T-helper 2 cell treated with Interferon-gamma antibody and Interleukin-4, amounts not matched to agents 5 μg/mL and 100 μg/mL, for 36 hours (primary cell): Measurements from ENCODE around the gene RBMS3.

Source experiments
- DNase-seq: peaks from one replicate; pipeline ENCODE4 v3.0.0; 2021; ENCODE audit warnings: low spot score
- H3K27ac Mint-ChIP-seq: one replicate; pipeline ENCODE4 v1.8.0; 2021; ENCODE audit warnings: mild to moderate bottlenecking, mixed read lengths
- H3K27me3 Mint-ChIP-seq: one replicate; pipeline ENCODE4 v1.8.0; 2021; ENCODE audit warnings: low read depth, mixed read lengths
- H3K36me3 Mint-ChIP-seq: one replicate; pipeline ENCODE4 v1.8.0; 2021; ENCODE audit warnings: low read depth, mixed read lengths
- H3K4me1 Mint-ChIP-seq: one replicate; pipeline ENCODE4 v1.8.0; 2021; ENCODE audit warnings: low read depth, mixed read lengths
- H3K4me3 Mint-ChIP-seq: one replicate; pipeline ENCODE4 v1.8.0; 2022; ENCODE audit warnings: mild to moderate bottlenecking, moderate library complexity, mixed read lengths
- H3K9me3 Mint-ChIP-seq: one replicate; pipeline ENCODE4 v1.8.0; 2021; ENCODE audit warnings: mixed read lengths

The RBMS3 gene

GRCh38 chr3:29567501-29567900 lies 286.6 kb downstream of the RBMS3 start:
- Mint-ChIP-seq H3K4me3 (no peak overlapping the region), H3K9me3 (no peaks in the 10 kb centered on the region), H3K36me3 (no peaks in the 10 kb centered on the region), H3K4me1 (no peaks in the 10 kb centered on the region), H3K27ac (no peak overlapping the region), H3K27me3 (no peaks in the 10 kb centered on the region)
- no peak for DNase-seq

DNA sequence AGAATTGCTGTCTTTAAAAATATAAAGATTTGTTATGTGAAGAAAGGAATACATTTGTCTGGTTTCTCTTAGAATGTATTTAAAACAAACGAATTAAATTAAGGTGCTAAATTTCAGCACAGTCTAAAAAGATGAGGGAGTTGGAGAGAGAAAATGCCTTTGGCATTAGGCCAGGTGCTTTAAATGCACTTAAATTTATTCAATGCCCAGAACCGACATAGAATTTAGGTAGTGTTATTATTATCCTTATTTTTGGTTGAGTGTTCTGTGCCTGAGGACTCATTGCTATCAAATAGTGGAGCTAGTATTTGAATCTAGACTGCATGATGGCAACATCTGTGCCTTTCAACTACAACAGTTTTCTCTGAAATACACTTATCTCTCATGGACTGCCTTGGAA lies 287.5 kb downstream of the RBMS3 start:
- Mint-ChIP-seq H3K36me3 (no peaks in the 10 kb centered on the region), H3K4me3 (no peak overlapping the region)

DNA sequence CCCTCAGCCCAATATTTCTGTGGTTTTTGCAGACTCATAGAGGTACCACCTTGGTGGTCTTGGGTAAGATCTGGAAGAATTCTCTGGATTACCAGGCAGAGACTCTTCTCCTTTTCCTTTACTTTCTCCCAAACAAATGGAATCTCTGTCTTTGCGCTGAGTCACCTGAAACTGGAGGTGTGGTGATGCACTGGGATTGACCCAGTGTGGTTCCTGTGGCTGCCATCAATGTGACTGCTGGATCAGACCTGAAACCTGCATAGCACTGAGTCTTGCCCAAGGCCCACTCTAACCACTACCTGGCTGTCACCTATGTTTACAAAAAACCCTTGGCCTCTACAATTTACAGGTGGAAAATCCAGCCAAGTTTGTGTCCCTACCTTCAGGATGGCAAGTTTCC lies 295.3 kb downstream of the RBMS3 start:
- Mint-ChIP-seq H3K36me3 (no peaks in the 10 kb centered on the region), H3K27ac (no peak overlapping the region), H3K4me1 (no peaks in the 10 kb centered on the region), H3K27me3 (no peaks in the 10 kb centered on the region), H3K4me3 (no peak overlapping the region), H3K9me3 (no peaks in the 10 kb centered on the region)
- DNase-seq: no peak

More for the DNA sequence above, 287.5 kb downstream of the RBMS3 start:
- no peaks in the 10 kb centered on the region for H3K4me1 Mint-ChIP-seq
- no peak for DNase-seq
- H3K9me3 Mint-ChIP-seq: no peaks in the 10 kb centered on the region
- H3K27me3 Mint-ChIP-seq: no peaks in the 10 kb centered on the region
- H3K27ac Mint-ChIP-seq: no peak overlapping the region

DNA sequence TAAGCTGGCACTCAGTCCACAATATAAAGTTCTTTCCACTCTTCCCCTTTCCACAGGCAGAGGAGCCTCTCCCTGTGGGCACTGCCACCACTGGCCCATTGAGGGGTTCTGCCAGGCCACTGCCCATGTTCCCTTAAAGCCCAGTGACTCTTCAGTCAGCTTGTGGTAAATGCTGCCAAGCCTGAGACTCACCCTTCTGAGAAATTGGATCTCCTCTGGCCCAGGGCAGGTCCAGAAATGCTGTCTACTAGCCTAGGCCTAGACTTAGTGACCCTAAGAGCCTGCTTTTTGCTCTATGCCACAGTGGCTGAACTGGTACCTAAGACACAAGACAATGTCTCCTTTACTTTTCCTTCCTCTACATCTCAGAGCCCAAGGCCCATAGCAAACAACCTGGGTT lies 295.8 kb downstream of the RBMS3 start:
- no peak overlapping the region for H3K27ac Mint-ChIP-seq
- no peak overlapping the region for H3K4me3 Mint-ChIP-seq
- H3K9me3 Mint-ChIP-seq: no peaks in the 10 kb centered on the region
- no peaks in the 10 kb centered on the region for H3K4me1 Mint-ChIP-seq
- no peaks in the 10 kb centered on the region for H3K36me3 Mint-ChIP-seq
- no peak for DNase-seq
- H3K27me3 Mint-ChIP-seq: no peaks in the 10 kb centered on the region

GRCh38 chr3:29577250-29577649 lies 296.4 kb downstream of the RBMS3 start:
- no peaks in the 10 kb centered on the region for H3K4me1 Mint-ChIP-seq
- no peak for DNase-seq
- H3K36me3 Mint-ChIP-seq: no peaks in the 10 kb centered on the region
- no peak overlapping the region for H3K27ac Mint-ChIP-seq
- H3K9me3 Mint-ChIP-seq: no peaks in the 10 kb centered on the region
- H3K4me3 Mint-ChIP-seq: no peak overlapping the region
- no peaks in the 10 kb centered on the region for H3K27me3 Mint-ChIP-seq

GRCh38 chr3:29581311-29581710 lies 300.4 kb downstream of the RBMS3 start:
- H3K4me3 Mint-ChIP-seq: no peak overlapping the region
- H3K36me3 Mint-ChIP-seq: no peaks in the 10 kb centered on the region
- no peak for DNase-seq
- H3K27me3 Mint-ChIP-seq: no peaks in the 10 kb centered on the region
- H3K9me3 Mint-ChIP-seq: no peaks in the 10 kb centered on the region
- H3K4me1 Mint-ChIP-seq: no peaks in the 10 kb centered on the region
- no peak overlapping the region for H3K27ac Mint-ChIP-seq

GRCh38 chr3:29582273-29582672 lies 301.4 kb downstream of the RBMS3 start:
- Mint-ChIP-seq H3K27me3 (no peaks in the 10 kb centered on the region), H3K27ac (no peak overlapping the region), H3K4me3 (no peak overlapping the region), H3K4me1 (no peaks in the 10 kb centered on the region), H3K36me3 (no peaks in the 10 kb centered on the region), H3K9me3 (no peaks in the 10 kb centered on the region)
- no peak for DNase-seq

- DNase-seq: no peak
- Mint-ChIP-seq H3K36me3 (no peaks in the 10 kb centered on the region), H3K9me3 (no peaks in the 10 kb centered on the region), H3K27me3 (no peaks in the 10 kb centered on the region), H3K4me1 (no peaks in the 10 kb centered on the region), H3K4me3 (no peak overlapping the region), H3K27ac (no peak overlapping the region)
Observed at GRCh38 chr3:29583861-29584260, 303.0 kb downstream of the RBMS3 start.

DNA sequence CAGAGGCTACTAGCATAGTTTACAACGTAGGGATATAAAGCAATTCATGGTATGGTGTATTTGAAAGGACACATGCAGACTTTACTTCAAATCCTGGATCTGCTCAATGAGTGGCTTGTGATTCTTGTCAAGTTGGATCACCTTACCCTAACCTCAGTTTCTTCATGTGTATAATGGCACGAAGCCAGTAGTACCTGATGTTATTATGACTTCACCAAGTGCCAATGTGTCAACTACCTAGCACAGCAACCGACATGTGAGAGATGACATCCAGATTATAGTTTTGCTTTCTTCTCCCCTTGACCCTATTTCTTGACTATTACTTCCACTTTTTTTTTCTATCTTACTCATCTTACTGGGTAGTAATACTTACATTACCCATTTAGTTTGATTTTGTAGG lies 304.5 kb downstream of the RBMS3 start:
- Mint-ChIP-seq H3K27me3 (no peaks in the 10 kb centered on the region), H3K9me3 (no peaks in the 10 kb centered on the region), H3K4me1 (no peaks in the 10 kb centered on the region), H3K36me3 (no peaks in the 10 kb centered on the region), H3K4me3 (no peak overlapping the region), H3K27ac (no peak overlapping the region)
- DNase-seq: no peak

- no peaks in the 10 kb centered on the region for H3K4me1 Mint-ChIP-seq
- DNase-seq: no peak
- no peak overlapping the region for H3K27ac Mint-ChIP-seq
- no peaks in the 10 kb centered on the region for H3K36me3 Mint-ChIP-seq
- no peak overlapping the region for H3K4me3 Mint-ChIP-seq
- no peaks in the 10 kb centered on the region for H3K9me3 Mint-ChIP-seq
- no peaks in the 10 kb centered on the region for H3K27me3 Mint-ChIP-seq
Observed at GRCh38 chr3:29587340-29587739, 306.5 kb downstream of the RBMS3 start.

DNA sequence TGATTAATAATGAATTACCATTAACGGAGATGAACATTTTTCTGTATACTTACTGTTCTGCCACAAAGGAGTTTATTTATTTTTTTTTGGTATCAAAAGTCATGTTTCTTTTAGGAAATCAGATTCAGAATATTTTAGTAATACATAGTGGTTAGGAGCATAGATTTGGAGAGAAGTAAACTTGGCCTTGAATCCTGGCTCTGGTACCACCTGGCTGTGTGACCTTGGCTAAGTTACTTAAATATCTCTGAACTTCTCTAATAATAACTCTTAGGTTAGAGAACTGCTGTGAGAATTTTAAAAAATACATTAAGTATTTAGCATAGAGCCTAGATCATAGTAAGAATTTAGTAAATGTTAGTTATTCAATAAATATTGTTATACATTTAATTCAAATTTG lies 309.1 kb downstream of the RBMS3 start:
- no peak for DNase-seq
- Mint-ChIP-seq H3K36me3 (no peaks in the 10 kb centered on the region), H3K9me3 (no peaks in the 10 kb centered on the region), H3K27me3 (no peaks in the 10 kb centered on the region), H3K27ac (no peak overlapping the region), H3K4me1 (no peaks in the 10 kb centered on the region), H3K4me3 (no peak overlapping the region)

DNA sequence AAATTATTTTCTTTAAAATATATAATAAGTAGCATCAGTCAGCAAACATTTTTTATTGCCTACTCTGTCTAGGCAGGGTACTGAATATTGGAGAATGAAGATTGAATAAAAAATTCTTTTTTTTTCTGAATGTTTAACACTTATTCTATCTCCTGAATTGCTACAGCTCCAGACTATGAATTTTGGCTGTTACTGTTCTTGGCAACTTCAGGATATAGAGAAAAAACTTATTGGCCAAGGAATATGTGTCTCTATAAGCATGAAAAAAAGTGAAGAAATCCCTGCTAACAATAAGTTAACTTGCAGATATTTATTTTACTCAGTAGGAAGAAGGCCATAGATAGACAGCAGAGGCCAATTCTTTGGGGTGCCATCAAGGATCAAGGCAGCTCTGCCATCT lies 309.6 kb downstream of the RBMS3 start:
- H3K27me3 Mint-ChIP-seq: no peaks in the 10 kb centered on the region
- DNase-seq: no peak
- no peaks in the 10 kb centered on the region for H3K9me3 Mint-ChIP-seq
- no peak overlapping the region for H3K4me3 Mint-ChIP-seq
- H3K4me1 Mint-ChIP-seq: no peaks in the 10 kb centered on the region
- no peaks in the 10 kb centered on the region for H3K36me3 Mint-ChIP-seq
- no peak overlapping the region for H3K27ac Mint-ChIP-seq

- DNase-seq: no peak
- Mint-ChIP-seq H3K27me3 (no peaks in the 10 kb centered on the region), H3K4me3 (no peak overlapping the region), H3K27ac (no peak overlapping the region), H3K9me3 (no peaks in the 10 kb centered on the region), H3K4me1 (no peaks in the 10 kb centered on the region), H3K36me3 (no peaks in the 10 kb centered on the region)
Observed at GRCh38 chr3:29591579-29591978, 310.7 kb downstream of the RBMS3 start.

DNA sequence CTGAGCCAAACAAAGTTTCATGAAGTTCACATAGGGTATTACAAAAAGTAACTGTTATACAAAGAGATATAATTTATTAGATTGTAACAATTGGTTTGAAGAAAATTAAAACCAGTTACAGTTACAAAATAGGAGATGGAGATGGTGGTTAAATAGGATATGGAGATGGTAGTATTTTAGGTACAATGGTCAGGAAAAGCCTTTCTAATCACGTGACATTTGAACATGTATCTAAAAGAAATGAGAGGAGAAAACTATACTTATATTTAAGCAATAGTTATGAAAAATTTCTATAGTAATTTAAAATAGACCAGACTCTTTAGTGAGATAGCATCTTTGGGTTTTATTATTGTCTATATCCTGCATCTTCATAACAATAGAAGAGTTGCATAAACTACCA lies 312.9 kb downstream of the RBMS3 start:
- no peak for DNase-seq
- no peak overlapping the region for H3K4me3 Mint-ChIP-seq

DNA sequence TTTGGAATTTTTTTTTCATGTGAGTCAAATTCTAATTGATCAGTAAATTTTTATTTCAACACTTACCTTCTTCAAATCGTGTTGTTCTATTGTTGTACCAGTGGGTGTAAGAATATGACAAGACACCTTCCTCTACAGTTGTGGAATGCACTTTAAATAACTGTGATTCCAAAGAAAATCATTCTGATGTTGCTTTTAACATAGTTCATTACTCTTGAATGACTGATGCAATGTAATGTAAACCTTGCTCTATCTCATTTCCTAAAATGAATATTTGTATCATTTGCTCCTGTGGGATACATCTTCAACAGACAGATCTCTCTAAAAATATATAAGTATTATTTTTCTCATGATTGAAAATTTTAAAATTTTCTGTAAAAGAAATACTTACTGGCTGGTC lies 313.4 kb downstream of the RBMS3 start:
- H3K9me3 Mint-ChIP-seq: no peaks in the 10 kb centered on the region
- no peak for DNase-seq
- H3K27ac Mint-ChIP-seq: no peak overlapping the region
- no peaks in the 10 kb centered on the region for H3K4me1 Mint-ChIP-seq
- H3K36me3 Mint-ChIP-seq: no peaks in the 10 kb centered on the region
- no peak overlapping the region for H3K4me3 Mint-ChIP-seq
- no peaks in the 10 kb centered on the region for H3K27me3 Mint-ChIP-seq

More for the DNA sequence above, 312.9 kb downstream of the RBMS3 start:
- Mint-ChIP-seq H3K27ac (no peak overlapping the region), H3K9me3 (no peaks in the 10 kb centered on the region), H3K36me3 (no peaks in the 10 kb centered on the region), H3K4me1 (no peaks in the 10 kb centered on the region), H3K27me3 (no peaks in the 10 kb centered on the region)
